Transverse colon (tissue), 4 donors: ENCODE measurements around the gene B9D1. TPM values are rescaled to one million over a fixed set of nuclear protein-coding genes. Genes with fewer than 3 reads are reported as not detected.

ENCODE experiments used
- DNase-seq: peaks from one replicate; pipeline ENCODE4 v3.0.0-alpha.2; 2019
- H3K27ac ChIP-seq, 4 donors: fragments of 200-600 bp; sonication (generic); 2 replicates each; pipeline ENCODE4 v1.5.1; 2016 to 2018; ENCODE audit warnings: inconsistent platforms in 4 of 4
- H3K27me3 ChIP-seq: fragments of 200-600 bp; sonication (generic); 2 replicates; pipeline ENCODE4 v1.5.1; 2017; ENCODE audit warnings: inconsistent platforms
- H3K36me3 ChIP-seq, 4 donors: fragments of 200-600 bp; sonication (generic); 2 replicates each; pipeline ENCODE4 v1.5.1; 2017 to 2019; ENCODE audit warnings: inconsistent platforms in 4 of 4
- H3K4me1 ChIP-seq, 4 donors: fragments of 200-600 bp; sonication (generic); 2 replicates each; pipeline ENCODE4 v1.5.1; 2017 to 2020; ENCODE audit warnings: inconsistent platforms in 4 of 4
- H3K4me3 ChIP-seq, 4 donors: fragments of 200-600 bp; sonication (generic); 1 replicate in 1 of 4; 2 replicates in 3 of 4; pipeline versions ENCODE4 v1.5.1 to v1.6.1; 2017 to 2019; ENCODE audit warnings: inconsistent platforms in 4 of 4
- H3K9me3 ChIP-seq, 2 donors: fragments of 200-600 bp; sonication (generic); 2 replicates each; pipeline ENCODE4 v1.5.1; 2017 to 2019; ENCODE audit warnings: inconsistent platforms in 2 of 2
- EP300 ChIP-seq: sonication (generic); formaldehyde crosslinking; IDR thresholded peaks from one replicate; pipeline ENCODE4 v1.6.1; 2017; ENCODE audit warnings: antibody characterized with exemption, low read depth
- POLR2A ChIP-seq: fragments of 450-650 bp; IDR thresholded peaks from one replicate; pipeline ENCODE4 v1.6.1; 2016; ENCODE audit warnings: antibody characterized with exemption, mild to moderate bottlenecking, moderate library complexity
- POLR2AphosphoS5 ChIP-seq, 3 donors: sonication (generic); formaldehyde crosslinking; IDR thresholded peaks; one replicate each; pipeline ENCODE4 v1.6.1; 2016; ENCODE audit warnings: antibody characterized with exemption in 3 of 3
- WGBS, 2 donors: methylation state at CpG; one replicate each; pipeline ENCODE4 v1.1.5; 2018; ENCODE audit warnings: low coverage in 1 of 2; 5-methylcytosine and 5-hydroxymethylcytosine counted together
- in situ Hi-C, 4 donors: fragments of 200-750 bp; cut with MboI; loops; one replicate each; pipeline versions ENCODE4 v1.15.0 to v1.15.1; 2017; ENCODE audit warnings: low sequenced_read_pairs in 3 of 4, low pct_ligation_motif_present in 1 of 4, low pct_unique_long_range_greater_than_20kb in 1 of 4
- intact Hi-C: fragments of 100-400 bp; cut with DNase I; formaldehyde crosslinking; loops from one replicate; pipeline ENCODE4 v1.15.1; 2023; ENCODE audit warnings: low total_unique reads
- total RNA-seq, 4 donors: library from RNA; depleted of rRNA; stranded (reverse); fragments of >200 nt; gene quantifications; one replicate each; pipeline ENCODE4 v1.1.0, GENCODE V29; 2016
- TF ChIP-seq, protein P1 (sequence below), 5 experiments: fragments of 200-600 bp in 3 of 5; fragments of 450-650 bp in 2 of 5; sonication (generic) in 3 of 5; IDR thresholded peaks; 1 replicate in 2 of 5; 2 replicates in 3 of 5; pipeline ENCODE4 v1.5.1; 2016 to 2017; ENCODE audit warnings: antibody characterized with exemption in 5 of 5, inconsistent platforms in 3 of 5, mild to moderate bottlenecking in 2 of 5, moderate library complexity in 1 of 5

Gene B9D1
- total RNA-seq, 4 donors from 2014 or later, result 6.0 to 17.6 (median 9.5) TPM

DNA sequence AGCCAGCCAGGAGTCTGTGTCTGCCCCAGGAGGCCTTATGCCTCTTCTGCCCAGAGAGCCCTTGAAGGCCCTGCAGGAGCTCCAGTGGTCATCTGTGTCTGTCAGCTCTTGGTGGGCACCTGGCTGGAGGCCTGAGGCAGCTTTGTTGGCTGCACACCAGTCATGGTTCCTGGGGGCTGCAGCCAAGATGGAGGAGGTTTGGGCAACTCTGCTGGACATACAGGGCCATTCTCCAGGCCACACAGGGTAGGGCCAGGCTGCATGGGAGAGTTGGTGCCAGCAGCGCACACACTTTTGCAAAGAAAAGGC is 29.4 kb downstream of the B9D1 start:
- no peak for DNase-seq

GRCh38 chr17:19332371-19333131 is 30.0 kb downstream of the B9D1 start:
- no peak overlapping the region for H3K4me3 ChIP-seq
- no peaks in the 10 kb centered on the region for H3K27me3 ChIP-seq
- in situ Hi-C loops (no loop called here), intact Hi-C loops (no loop called here)
- 80% methylated on average over 6 of the region's 6 CpGs; no CpG with 5 or more reads in 1 of the 2 donors for WGBS, 2 donors
- peaks cover 0 to 6% (median 0%) of the 10 kb centered on the region in 4 donors for H3K4me1 ChIP-seq
- no peaks in the 10 kb centered on the region for H3K36me3 ChIP-seq
- H3K27ac ChIP-seq, result no peak overlapping the region
- DNase-seq, result no peak
- no peaks in the 10 kb centered on the region for H3K9me3 ChIP-seq
- TF ChIP-seq POLR2A (no peak), POLR2AphosphoS5 (IDR thresholded peaks at IDR 0.05) (no peak), EP300 (no peak)
- TF ChIP-seq, protein P1, sequence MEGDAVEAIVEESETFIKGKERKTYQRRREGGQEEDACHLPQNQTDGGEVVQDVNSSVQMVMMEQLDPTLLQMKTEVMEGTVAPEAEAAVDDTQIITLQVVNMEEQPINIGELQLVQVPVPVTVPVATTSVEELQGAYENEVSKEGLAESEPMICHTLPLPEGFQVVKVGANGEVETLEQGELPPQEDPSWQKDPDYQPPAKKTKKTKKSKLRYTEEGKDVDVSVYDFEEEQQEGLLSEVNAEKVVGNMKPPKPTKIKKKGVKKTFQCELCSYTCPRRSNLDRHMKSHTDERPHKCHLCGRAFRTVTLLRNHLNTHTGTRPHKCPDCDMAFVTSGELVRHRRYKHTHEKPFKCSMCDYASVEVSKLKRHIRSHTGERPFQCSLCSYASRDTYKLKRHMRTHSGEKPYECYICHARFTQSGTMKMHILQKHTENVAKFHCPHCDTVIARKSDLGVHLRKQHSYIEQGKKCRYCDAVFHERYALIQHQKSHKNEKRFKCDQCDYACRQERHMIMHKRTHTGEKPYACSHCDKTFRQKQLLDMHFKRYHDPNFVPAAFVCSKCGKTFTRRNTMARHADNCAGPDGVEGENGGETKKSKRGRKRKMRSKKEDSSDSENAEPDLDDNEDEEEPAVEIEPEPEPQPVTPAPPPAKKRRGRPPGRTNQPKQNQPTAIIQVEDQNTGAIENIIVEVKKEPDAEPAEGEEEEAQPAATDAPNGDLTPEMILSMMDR (IDR thresholded peaks at IDR 0.05), result no peak

More for the DNA sequence above, 29.4 kb downstream of the B9D1 start:
- H3K4me3 ChIP-seq, result no peak overlapping the region
- intact Hi-C loops, result no loop called here
- H3K36me3 ChIP-seq, result no peaks in the 10 kb centered on the region
- TF ChIP-seq POLR2A, result no peak
- TF ChIP-seq, protein P1 (IDR thresholded peaks at IDR 0.05), result no peak
- TF ChIP-seq EP300, result no peak
- no peak for TF ChIP-seq POLR2AphosphoS5 (IDR thresholded peaks at IDR 0.05)
- H3K27me3 ChIP-seq, result no peaks in the 10 kb centered on the region
- H3K27ac ChIP-seq, result no peak overlapping the region
- 100% methylated on average over 1 of the region's 1 CpG; no CpG with 5 or more reads in 1 of the 2 donors for WGBS, 2 donors
- peaks cover 0 to 6% (median 0%) of the 10 kb centered on the region in 4 donors for H3K4me1 ChIP-seq
- in situ Hi-C loops, result no loop called here
- no peaks in the 10 kb centered on the region for H3K9me3 ChIP-seq

DNA sequence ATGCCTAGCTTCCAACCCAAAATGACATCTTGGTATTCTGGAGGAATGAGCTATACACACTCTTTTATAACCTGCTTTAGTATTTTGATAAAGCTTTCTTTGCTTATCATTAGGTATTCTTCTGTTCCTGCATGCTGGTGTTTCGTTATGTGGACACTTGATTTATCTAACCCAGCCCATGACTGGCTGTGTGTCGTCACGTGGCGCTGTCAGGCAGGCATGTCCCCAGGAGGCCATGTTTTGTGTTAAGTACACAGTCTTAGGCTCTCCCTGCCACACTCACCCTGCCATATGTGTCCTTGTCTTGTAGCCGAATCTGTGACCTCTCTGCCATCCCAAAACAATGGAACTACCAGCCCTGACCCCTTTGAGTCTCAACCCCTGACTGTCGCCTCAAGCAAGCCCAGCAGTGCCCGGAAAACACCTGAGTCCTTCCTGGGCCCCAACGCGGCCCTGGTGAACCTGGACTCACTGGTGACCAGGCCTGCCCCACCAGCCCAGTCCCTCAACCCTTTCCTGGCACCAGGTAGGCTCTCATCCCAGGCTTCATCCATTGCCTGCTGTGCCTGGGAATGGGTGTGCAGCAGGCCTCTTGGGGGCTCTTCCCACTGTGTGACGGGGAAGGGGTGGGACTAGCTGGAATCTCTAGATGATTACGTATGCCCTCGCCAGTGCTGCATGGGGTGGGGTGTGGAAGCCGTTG is 30.8 kb downstream of the B9D1 start:
- no peak for DNase-seq
- no peak overlapping the region for H3K4me3 ChIP-seq
- no peaks in the 10 kb centered on the region for H3K27me3 ChIP-seq
- TF ChIP-seq, protein P1 (IDR thresholded peaks at IDR 0.05), result no peak
- no peak for TF ChIP-seq EP300
- no peaks in the 10 kb centered on the region for H3K36me3 ChIP-seq
- in situ Hi-C loops (no loop called here), intact Hi-C loops (no loop called here)
- no peak overlapping the region for H3K27ac ChIP-seq
- no peaks in the 10 kb centered on the region for H3K9me3 ChIP-seq
- WGBS, 2 donors, result 94% methylated on average over 13 of the region's 13 CpGs; no CpG with 5 or more reads in 1 of the 2 donors
- H3K4me1 ChIP-seq, result peaks cover 0 to under 1% (median 0%) of the 10 kb centered on the region in 4 donors

- no peaks in the 10 kb centered on the region for H3K36me3 ChIP-seq
- in situ Hi-C loops, result no loop called here
- intact Hi-C loops, result no loop called here
- WGBS, 2 donors, result 75 to 82% methylated on average over 4 of the region's 4 CpGs
- H3K9me3 ChIP-seq, result no peaks in the 10 kb centered on the region
- H3K27me3 ChIP-seq, result no peaks in the 10 kb centered on the region
- DNase-seq, result no peak
- TF ChIP-seq POLR2A (no peak), POLR2AphosphoS5 (IDR thresholded peaks at IDR 0.05) (peak in 1 of 3 donors; percentile 12)
- no peak overlapping the region for H3K27ac ChIP-seq
- no peak overlapping the region for H3K4me3 ChIP-seq
- H3K4me1 ChIP-seq, result no peaks in the 10 kb centered on the region
These were observed 31.4 kb downstream of the B9D1 start for GRCh38 chr17:19331134-19331533.
